HG03108 (cell line): ENCODE results near the gene IL1RL2.

Source experiments
- ATAC-seq: cut with Tn5 transposase; IDR thresholded peaks from one replicate; pipeline ENCODE4 v1.9.1; 2021; ENCODE audit warnings: moderate library complexity; ENCODE audit not compliant: unreplicated experiment

The IL1RL2 gene

GRCh38 chr2:102193074-102193473, 6.3 kb downstream of the IL1RL2 start:
- no peak for ATAC-seq

DNA sequence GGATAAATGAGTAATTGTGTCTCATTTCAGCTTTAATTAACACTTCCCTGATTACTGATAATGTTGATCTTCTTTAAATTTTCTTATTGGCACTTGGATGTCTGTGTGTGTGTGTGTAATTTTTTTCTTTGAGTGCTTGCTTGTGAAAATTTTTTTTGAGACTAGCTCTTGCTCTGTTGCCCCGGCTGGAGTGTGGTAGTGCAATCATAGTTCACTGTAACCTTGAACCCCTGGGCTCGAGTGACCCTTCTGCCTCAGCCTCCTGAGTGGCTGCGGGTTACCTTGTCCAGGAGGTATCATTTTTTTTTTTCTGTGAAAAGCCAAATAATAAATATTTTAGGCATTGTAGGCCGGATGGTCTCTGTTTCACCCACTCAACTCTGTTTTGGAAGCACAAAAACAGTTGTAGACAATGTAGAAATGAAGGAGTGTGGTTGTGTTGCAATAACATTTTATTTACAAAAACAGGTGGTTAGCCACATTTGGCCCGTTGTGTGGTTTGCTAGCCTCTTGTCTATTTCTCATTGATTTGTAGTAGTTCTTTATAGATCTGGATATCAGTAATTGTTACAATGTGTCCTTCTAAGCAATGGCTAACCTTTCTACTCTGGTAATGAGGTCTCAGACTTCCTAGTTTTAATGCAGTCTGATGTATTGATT, 7.9 kb downstream of the IL1RL2 start:
- ATAC-seq = no peak

DNA sequence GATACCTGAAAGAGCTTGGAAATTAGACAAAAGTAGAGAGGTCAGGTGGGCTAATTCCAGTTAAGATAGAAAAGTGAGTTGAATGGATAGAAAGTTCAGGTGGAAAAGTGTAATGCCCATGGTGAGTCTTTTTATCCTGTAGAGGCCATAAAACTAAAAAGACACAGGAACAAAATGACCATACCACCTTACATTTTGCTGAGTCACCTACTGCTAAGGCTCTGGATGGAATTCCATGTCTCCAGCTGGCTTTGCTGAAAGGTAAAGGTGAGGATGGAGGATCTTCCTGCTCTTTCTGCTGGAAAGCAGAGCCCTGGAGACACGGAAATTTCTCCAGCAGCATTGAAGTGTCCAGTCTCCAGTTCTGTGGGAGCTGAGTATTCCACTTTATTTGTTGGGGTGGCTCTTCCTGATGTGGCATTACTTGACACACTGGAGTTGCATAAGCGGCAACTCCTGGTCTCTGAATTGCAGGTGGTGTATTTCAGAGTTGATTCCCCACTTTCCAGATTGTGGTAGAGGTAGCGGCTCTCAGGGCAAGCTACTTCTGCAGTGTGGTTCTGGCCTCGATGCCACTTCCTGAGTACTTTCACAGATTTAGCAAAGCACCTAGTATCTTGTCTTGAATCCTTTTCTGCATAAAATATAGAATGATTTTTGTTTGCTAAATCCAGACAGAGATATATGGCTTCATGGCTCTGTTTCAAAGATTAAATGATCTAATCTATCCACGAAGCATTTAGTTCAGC, 10.7 kb downstream of the IL1RL2 start:
- no peak for ATAC-seq

GRCh38 chr2:102200539-102200938, 13.7 kb downstream of the IL1RL2 start:
- ATAC-seq = no peak

DNA sequence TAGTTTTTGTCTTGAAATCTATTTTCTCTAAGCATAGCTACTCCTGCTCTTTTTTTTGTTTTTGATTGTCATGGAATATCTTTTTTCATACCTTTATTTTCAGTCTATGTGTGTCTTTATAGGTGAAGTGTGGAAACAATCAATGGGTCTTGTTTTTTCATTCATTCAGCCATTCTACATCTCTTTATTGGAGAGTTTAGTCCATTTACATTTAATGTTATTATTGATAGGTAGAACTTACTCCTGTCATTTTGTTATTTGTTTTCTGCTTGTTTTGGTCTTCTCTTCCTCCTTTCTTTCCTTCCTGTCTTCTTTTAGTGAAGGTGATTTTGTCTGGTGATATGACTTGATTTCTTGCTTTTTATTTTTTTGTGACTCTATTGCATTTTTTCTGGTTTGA, 17.8 kb downstream of the IL1RL2 start:
- ATAC-seq = no peak

GRCh38 chr2:102206666-102207341, 20.0 kb downstream of the IL1RL2 start:
- ATAC-seq = no peak

DNA sequence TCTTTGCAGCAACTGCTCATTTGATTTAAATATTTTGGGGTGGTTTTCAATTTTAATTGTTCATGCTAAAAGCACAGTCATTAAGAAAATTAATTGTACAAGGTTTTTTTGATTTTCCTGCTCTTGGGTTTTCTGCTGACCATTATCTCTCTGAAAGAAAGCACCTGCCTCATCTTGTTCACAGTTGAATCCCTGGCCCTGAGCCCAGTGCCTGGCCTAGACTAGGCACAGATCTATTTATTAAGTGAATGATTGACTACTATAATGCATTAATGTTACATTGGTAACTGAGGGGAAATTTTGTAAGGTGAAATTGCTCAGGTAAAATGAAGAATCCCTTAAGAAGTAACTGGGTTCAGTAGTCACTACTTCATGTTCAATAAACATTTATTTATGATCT, 22.0 kb downstream of the IL1RL2 start:
- no peak for ATAC-seq

GRCh38 chr2:102209474-102209873, 22.7 kb downstream of the IL1RL2 start:
- no peak for ATAC-seq

- no peak for ATAC-seq
Measured at GRCh38 chr2:102217032-102217431, 30.2 kb downstream of the IL1RL2 start.

GRCh38 chr2:102224824-102225739, 38.3 kb downstream of the IL1RL2 start:
- no peak for ATAC-seq

DNA sequence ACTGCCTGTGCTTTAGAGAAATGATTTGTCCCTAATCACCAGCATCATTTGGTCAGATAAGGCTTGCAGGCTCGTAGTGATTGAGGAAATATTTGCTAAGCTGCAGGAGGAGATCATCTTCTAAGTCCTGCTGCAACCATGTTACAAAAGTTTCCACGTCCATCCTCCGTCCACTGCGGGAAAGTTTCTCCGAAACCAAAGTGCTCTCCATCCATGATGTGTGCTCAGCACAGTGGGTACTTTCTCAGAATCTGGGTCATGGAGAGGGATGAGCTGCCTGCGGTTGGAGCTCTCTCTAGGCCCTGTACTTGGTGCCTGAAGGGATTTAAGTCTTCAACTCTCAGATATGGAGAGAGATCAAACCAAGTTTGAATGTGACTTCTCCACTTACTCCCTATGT, 39.3 kb downstream of the IL1RL2 start:
- ATAC-seq = no peak

DNA sequence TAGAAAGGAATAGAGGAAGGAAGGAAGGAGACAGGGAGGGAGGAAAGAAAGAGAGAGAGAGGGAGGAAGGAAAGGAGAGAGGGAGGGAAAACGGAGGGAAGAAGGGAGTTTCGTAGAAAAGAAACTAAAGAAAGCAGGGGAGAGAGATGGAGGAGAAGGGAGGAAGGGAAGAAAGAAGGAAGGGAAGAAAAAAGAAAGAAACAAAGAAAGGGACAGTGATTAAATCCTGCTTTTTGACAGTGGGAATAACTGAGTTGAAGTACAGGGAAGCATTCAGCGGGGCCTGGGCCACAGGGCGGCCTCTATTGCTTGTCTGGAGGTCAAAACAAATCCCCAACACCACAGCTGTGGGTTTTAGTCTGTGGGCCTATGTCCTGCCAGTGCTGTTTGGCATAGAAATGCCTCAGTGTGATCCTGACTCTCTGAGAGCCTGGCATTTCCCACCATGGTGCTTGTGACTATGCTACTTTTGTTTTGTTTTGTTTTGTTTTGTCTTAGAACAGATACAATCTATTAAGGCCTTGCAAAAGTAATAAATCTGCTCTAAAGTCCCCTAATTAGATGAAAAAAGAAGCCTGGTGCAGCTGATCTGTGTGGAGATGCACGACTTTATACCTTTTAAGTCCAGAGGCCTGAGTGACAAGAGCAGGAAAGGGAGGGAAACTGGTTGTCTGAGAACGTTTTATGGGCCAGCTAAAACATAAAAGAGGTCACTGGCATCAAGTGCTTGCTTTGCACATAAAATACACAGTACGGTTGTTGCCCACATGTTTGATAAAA, 40.0 kb downstream of the IL1RL2 start:
- no peak for ATAC-seq

- ATAC-seq = no peak
Measured at GRCh38 chr2:102229141-102229769, 42.4 kb downstream of the IL1RL2 start.

DNA sequence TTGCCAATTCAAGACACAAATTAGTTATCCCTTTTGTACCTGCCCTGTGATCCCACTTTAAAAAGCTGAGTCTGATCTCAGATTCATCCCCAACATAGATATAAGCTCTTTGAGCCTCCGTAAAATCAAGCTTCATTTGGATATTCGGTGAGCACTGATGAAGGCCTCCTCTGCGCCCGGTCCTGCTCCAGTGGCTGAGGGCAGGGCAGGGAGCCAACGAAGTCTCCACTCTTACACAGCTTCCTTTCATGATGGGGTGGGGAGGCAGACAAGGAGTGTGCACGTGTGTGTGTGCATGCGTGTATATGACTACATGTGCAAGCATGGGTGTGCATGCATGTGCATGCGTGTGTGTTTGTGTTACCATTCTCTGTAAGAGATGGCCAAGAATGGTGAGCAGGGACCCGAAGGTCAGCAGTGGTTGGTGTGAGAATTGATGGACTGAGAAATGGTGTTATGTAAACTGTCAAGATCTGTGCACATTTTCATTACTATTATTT, 43.6 kb downstream of the IL1RL2 start:
- ATAC-seq = no peak

DNA sequence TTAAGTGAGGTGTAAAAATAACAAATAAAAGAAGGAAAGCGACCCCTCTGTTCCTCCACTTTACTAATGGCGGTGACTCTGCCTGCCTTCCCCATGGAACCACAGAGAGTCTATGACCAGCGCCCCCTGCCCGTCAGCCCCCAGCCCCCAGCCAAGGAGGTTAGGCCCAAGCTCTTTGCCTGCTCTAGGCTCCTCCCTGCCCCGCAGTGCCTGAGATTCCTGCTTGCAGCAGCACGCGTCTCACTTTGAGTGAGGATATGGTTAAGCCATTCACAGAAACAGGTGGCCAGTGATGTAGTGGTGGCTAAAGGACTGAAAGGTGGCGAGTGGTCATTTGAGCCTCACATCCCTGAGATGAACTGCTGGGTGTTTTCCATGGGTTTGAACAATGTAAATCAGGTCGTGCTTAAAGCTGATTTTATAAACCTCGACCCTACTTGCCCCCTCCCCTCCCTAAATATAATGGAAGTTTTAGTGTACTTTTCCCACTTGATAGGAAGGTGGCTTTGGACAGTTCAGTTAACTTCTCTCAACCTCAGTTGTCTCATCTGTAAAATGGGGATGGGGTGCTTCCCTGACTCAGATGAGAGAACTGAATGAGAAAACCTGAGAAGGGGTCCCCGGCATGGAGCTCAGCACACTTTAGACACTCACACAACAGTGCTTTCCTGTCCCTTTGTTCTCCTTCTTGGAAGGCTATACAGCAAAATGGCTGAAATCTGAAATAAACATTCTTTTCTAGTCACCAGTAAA, 46.5 kb downstream of the IL1RL2 start:
- ATAC-seq = no peak

DNA sequence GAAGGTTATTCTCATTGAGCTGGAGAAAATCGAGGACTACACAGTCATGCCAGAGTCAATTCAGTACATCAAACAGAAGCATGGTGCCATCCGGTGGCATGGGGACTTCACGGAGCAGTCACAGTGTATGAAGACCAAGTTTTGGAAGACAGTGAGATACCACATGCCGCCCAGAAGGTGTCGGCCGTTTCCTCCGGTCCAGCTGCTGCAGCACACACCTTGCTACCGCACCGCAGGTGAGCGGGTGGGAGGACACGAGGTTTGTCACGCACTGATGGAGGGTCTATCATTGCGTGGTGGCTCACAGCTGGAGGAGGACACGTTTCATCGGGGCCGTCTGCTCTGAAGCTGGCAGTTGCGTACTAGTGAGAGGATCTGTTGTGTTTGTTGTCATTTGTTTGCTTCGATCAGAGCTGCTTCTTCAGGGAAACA, 48.2 kb downstream of the IL1RL2 start:
- no peak for ATAC-seq

- ATAC-seq = no peak
Measured at GRCh38 chr2:102235491-102235890, 48.7 kb downstream of the IL1RL2 start.

- ATAC-seq = no peak
Measured at GRCh38 chr2:102236132-102236531, 49.3 kb downstream of the IL1RL2 start.

GRCh38 chr2:102237176-102237575, 50.4 kb downstream of the IL1RL2 start:
- ATAC-seq = no peak
